HL-60/S4 treated with retinoic acid at 250 ng/mL for 4 days and 3 days (cell line): ENCODE data around the gene CUBN.

Experiments used
- in situ Hi-C: fragments of 300-500 bp; cut with MboI; formaldehyde crosslinking; loops from 2 replicates; pipeline ENCODE4 v1.7.0; 2022; ENCODE audit warnings: low sequenced_read_pairs

The CUBN gene

GRCh38 chr10:17075533-17076359 is 53.9 kb downstream of the CUBN start:
- in situ Hi-C loops: no loop called here

- in situ Hi-C loops: no loop called here
Measured at GRCh38 chr10:17074541-17074847, 55.1 kb downstream of the CUBN start.

- in situ Hi-C loops: no loop called here
Measured at GRCh38 chr10:17073725-17074540, 55.7 kb downstream of the CUBN start.

- in situ Hi-C loops: no loop called here
Measured at GRCh38 chr10:17068953-17069352, 60.7 kb downstream of the CUBN start.

- in situ Hi-C loops: no loop called here
Measured at GRCh38 chr10:17067376-17068264, 62.0 kb downstream of the CUBN start.

GRCh38 chr10:17066807-17067206 is 62.8 kb downstream of the CUBN start:
- in situ Hi-C loops: no loop called here

- in situ Hi-C loops: no loop called here
Measured at GRCh38 chr10:17066000-17066399, 63.6 kb downstream of the CUBN start.

GRCh38 chr10:17065273-17065672 is 64.3 kb downstream of the CUBN start:
- in situ Hi-C loops: no loop called here

GRCh38 chr10:17064435-17064834 is 65.2 kb downstream of the CUBN start:
- in situ Hi-C loops: no loop called here

GRCh38 chr10:17062955-17063484 is 66.6 kb downstream of the CUBN start:
- in situ Hi-C loops: no loop called here

GRCh38 chr10:17062493-17062892 is 67.1 kb downstream of the CUBN start:
- in situ Hi-C loops: no loop called here

- in situ Hi-C loops: no loop called here
Measured at GRCh38 chr10:17062009-17062408, 67.6 kb downstream of the CUBN start.

GRCh38 chr10:17061418-17061817 is 68.2 kb downstream of the CUBN start:
- in situ Hi-C loops: no loop called here

- in situ Hi-C loops: no loop called here
Measured at GRCh38 chr10:17060289-17060688, 69.3 kb downstream of the CUBN start.

- in situ Hi-C loops: no loop called here
Measured at GRCh38 chr10:17059197-17059688, 70.4 kb downstream of the CUBN start.

- in situ Hi-C loops: no loop called here
Measured at GRCh38 chr10:17058093-17058492, 71.5 kb downstream of the CUBN start.

GRCh38 chr10:17056781-17057428 is 72.7 kb downstream of the CUBN start:
- in situ Hi-C loops: no loop called here

GRCh38 chr10:17053513-17053912 is 76.1 kb downstream of the CUBN start:
- in situ Hi-C loops: no loop called here

GRCh38 chr10:17053061-17053460 is 76.5 kb downstream of the CUBN start:
- in situ Hi-C loops: no loop called here

- in situ Hi-C loops: no loop called here
Measured at GRCh38 chr10:17051851-17052250, 77.8 kb downstream of the CUBN start.
